ENCODE data around the gene CHST1.

CHST1 gene

DNA sequence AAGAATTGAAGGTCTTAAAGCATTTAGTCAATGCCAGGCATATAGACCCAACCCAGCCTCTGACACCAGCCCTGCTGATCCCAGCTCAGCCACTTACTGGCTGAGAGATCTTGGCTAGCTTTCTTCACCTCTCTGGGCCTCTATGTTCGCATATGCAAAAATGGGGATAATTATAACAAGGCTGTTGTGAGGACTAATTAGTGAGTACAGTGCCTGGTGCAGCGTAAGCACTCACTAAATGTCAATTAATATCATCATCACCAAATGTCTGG is 10.5 kb downstream of the CHST1 start:
- H3K4me3 ChIP-seq (ENCODE audit: low read depth in 1 of 2, low read length in 2 of 2), result no peak overlapping the region
- peaks cover 4% of the 10 kb centered on the region for H3K27me3 ChIP-seq (ENCODE audit: low read depth, low read length)
- no peaks in the 10 kb centered on the region for H3K9me3 ChIP-seq (ENCODE audit: control insufficient read depth in 1 of 2, low read length in 2 of 2)
- no peaks in the 10 kb centered on the region for H3K36me3 ChIP-seq (ENCODE audit: control insufficient read depth in 1 of 2, insufficient read depth in 2 of 2, low read length in 2 of 2)
- peaks cover 0 to 6% of the 10 kb centered on the region in 2 donors for H3K4me1 ChIP-seq (ENCODE audit: control insufficient read depth in 1 of 2, insufficient read depth in 2 of 2, low read length in 2 of 2)
- H3K27ac ChIP-seq (ENCODE audit: low read length), result no peak overlapping the region

DNA sequence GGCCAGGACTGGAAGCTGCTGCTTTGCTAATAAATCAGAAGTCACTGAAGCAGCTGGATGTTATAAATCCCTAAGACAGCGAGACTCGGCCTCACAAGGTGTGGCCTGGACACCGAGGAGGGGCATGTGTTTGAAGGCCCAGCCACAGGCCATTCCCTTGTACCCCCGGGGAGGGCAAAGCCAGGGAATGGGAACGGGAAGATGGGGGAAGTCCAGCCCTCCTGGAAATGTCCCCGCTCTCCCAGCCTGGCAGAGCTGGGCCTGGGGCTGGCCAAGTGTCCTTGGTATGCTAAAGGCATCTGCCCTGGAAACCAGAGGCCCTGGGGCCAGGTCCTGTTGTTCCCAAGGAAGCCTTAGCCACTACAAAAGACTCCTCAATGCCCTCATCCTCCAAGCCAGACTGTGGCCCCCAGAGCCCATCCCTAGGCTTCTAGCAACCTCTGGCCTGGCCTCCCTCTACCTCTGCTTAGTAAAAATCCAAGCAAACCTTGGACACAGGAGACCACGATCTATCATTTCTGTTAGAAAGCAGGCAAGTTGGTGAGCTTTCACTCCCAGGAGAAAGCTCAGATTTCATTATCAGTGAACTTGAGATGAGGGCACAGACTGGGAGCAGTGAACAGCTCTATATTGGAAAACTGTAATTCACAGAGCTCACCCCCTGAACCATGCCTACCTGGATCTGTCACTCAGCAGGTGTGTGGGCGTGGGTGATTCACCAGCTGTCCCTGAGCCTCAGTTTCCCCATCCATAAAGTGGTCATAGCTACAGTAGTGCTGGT is 11.0 kb downstream of the CHST1 start:
- H3K27ac ChIP-seq (ENCODE audit: low read length), result no peak overlapping the region
- peaks cover 1% of the 10 kb centered on the region for H3K27me3 ChIP-seq (ENCODE audit: low read depth, low read length)
- no peaks in the 10 kb centered on the region for H3K36me3 ChIP-seq (ENCODE audit: control insufficient read depth in 1 of 2, insufficient read depth in 2 of 2, low read length in 2 of 2)
- H3K9me3 ChIP-seq (ENCODE audit: control insufficient read depth in 1 of 2, low read length in 2 of 2), result no peaks in the 10 kb centered on the region
- H3K4me1 ChIP-seq (ENCODE audit: control insufficient read depth in 1 of 2, insufficient read depth in 2 of 2, low read length in 2 of 2), result peaks cover 0 to 6% of the 10 kb centered on the region in 2 donors
- no peak overlapping the region for H3K4me3 ChIP-seq (ENCODE audit: low read depth in 1 of 2, low read length in 2 of 2)

DNA sequence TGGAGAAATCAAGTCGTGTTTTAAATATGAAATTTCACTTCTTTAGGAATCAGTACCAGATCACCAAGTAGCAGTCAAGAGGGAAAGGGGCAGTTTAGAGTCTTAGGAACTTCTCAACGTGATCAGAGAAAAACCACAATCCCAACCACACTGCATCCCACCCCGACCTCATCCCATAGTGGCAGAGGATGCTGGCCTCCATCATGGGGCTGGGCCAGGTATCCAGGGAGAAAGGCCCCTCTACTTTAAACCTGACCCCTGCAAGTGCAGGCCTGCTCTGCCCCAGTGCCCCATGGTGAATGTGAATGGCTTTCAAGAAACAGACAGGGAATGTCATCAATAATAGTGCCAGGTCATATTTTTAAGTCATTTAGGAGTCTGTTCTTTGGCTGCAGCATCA is 12.1 kb downstream of the CHST1 start:
- no peaks in the 10 kb centered on the region for H3K27me3 ChIP-seq (ENCODE audit: low read depth, low read length)
- peaks cover 0 to 6% of the 10 kb centered on the region in 2 donors for H3K4me1 ChIP-seq (ENCODE audit: control insufficient read depth in 1 of 2, insufficient read depth in 2 of 2, low read length in 2 of 2)
- no peaks in the 10 kb centered on the region for H3K36me3 ChIP-seq (ENCODE audit: control insufficient read depth in 1 of 2, insufficient read depth in 2 of 2, low read length in 2 of 2)
- no peak overlapping the region for H3K27ac ChIP-seq (ENCODE audit: low read length)
- no peak overlapping the region for H3K4me3 ChIP-seq (ENCODE audit: low read depth in 1 of 2, low read length in 2 of 2)
- no peaks in the 10 kb centered on the region for H3K9me3 ChIP-seq (ENCODE audit: control insufficient read depth in 1 of 2, low read length in 2 of 2)

DNA sequence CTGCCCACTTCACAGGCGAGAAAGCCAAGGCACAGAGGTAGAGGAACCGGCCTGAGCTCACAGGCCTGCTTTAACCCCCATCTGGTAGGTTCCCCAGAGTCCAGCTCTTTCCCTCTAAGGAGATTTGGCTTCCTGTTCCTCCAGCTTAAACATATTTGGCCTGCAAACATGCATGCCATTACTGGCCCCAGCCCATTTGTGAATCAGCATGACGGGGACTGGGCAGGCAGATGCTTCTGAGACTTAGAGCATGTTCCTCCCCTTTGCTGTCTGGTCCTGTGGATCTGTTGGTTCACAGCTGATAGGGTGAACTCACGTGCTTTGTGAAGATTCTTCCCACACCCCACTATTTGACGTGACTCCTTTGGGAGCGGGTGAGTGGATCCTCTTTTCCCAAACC is 12.6 kb downstream of the CHST1 start:
- no peaks in the 10 kb centered on the region for H3K9me3 ChIP-seq (ENCODE audit: control insufficient read depth in 1 of 2, low read length in 2 of 2)
- peaks cover 0 to 6% of the 10 kb centered on the region in 2 donors for H3K4me1 ChIP-seq (ENCODE audit: control insufficient read depth in 1 of 2, insufficient read depth in 2 of 2, low read length in 2 of 2)
- no peak overlapping the region for H3K4me3 ChIP-seq (ENCODE audit: low read depth in 1 of 2, low read length in 2 of 2)
- H3K27me3 ChIP-seq (ENCODE audit: low read depth, low read length), result no peaks in the 10 kb centered on the region
- H3K27ac ChIP-seq (ENCODE audit: low read length), result no peak overlapping the region
- H3K36me3 ChIP-seq (ENCODE audit: control insufficient read depth in 1 of 2, insufficient read depth in 2 of 2, low read length in 2 of 2), result no peaks in the 10 kb centered on the region

DNA sequence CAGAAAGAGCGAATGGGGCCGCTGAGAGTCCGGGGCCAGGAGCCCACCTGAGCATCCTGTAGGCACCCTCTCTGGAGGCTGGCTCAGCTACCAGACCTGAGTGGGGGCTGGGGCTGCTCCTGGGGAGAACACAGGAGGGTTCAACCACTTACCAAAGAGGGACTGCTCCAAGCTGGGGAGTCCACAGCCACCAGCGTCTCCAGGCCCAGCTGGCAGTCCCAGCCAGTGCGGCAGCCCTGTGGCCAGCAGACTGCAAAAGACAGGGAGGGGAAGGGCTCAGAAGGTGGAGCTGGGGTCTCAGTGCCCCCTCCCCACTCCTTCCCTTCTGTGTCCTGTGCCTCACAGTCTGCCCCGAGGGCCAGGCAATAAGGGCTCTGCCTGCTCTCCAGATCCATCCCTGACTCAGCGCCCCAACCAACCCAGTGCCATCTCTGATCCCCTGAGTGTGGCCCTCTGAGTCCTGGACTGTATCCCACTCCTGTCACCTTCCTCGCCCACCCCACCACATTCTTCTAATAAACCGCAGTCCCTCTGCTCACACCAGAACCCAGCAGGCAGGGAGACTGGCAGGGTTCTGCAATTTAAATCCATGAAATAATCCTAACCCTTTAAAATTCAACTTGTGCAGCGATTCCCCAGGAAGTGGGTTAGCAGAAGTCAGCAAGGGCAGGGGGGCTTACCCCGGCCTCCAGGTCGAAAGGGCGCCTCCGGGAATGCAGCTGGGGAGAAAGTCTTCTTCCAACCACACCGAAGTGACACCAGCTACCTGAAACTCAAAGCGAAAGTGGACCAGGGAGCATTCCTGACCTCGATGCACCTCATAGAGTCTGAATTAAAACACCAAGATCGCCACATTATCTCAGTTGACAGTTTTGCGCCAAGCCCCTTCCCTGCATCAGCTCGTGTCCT is 13.3 kb downstream of the CHST1 start:
- Histone ChIP-seq H3K4me3 (ENCODE audit: low read depth in 1 of 2, low read length in 2 of 2) (no peak overlapping the region), H3K27ac (ENCODE audit: low read length) (no peak overlapping the region), H3K36me3 (ENCODE audit: control insufficient read depth in 1 of 2, insufficient read depth in 2 of 2, low read length in 2 of 2) (no peaks in the 10 kb centered on the region)

GRCh38 chr11:45651156-45651555 is 14.3 kb downstream of the CHST1 start:
- Histone ChIP-seq H3K27ac (ENCODE audit: low read length) (no peak overlapping the region), H3K4me3 (ENCODE audit: low read depth in 1 of 2, low read length in 2 of 2) (no peak overlapping the region), H3K9me3 (ENCODE audit: control insufficient read depth in 1 of 2, low read length in 2 of 2) (no peaks in the 10 kb centered on the region), H3K27me3 (ENCODE audit: low read depth, low read length) (no peaks in the 10 kb centered on the region), H3K36me3 (ENCODE audit: control insufficient read depth in 1 of 2, insufficient read depth in 2 of 2, low read length in 2 of 2) (no peaks in the 10 kb centered on the region), H3K4me1 (ENCODE audit: control insufficient read depth in 1 of 2, insufficient read depth in 2 of 2, low read length in 2 of 2) (peaks cover 0 to 6% of the 10 kb centered on the region in 2 donors)

More for the DNA sequence above, 13.3 kb downstream of the CHST1 start:
- H3K27me3 ChIP-seq (ENCODE audit: low read depth, low read length), result no peaks in the 10 kb centered on the region
- H3K9me3 ChIP-seq (ENCODE audit: control insufficient read depth in 1 of 2, low read length in 2 of 2), result no peaks in the 10 kb centered on the region
- H3K4me1 ChIP-seq (ENCODE audit: control insufficient read depth in 1 of 2, insufficient read depth in 2 of 2, low read length in 2 of 2), result peaks cover 0 to 6% of the 10 kb centered on the region in 2 donors

DNA sequence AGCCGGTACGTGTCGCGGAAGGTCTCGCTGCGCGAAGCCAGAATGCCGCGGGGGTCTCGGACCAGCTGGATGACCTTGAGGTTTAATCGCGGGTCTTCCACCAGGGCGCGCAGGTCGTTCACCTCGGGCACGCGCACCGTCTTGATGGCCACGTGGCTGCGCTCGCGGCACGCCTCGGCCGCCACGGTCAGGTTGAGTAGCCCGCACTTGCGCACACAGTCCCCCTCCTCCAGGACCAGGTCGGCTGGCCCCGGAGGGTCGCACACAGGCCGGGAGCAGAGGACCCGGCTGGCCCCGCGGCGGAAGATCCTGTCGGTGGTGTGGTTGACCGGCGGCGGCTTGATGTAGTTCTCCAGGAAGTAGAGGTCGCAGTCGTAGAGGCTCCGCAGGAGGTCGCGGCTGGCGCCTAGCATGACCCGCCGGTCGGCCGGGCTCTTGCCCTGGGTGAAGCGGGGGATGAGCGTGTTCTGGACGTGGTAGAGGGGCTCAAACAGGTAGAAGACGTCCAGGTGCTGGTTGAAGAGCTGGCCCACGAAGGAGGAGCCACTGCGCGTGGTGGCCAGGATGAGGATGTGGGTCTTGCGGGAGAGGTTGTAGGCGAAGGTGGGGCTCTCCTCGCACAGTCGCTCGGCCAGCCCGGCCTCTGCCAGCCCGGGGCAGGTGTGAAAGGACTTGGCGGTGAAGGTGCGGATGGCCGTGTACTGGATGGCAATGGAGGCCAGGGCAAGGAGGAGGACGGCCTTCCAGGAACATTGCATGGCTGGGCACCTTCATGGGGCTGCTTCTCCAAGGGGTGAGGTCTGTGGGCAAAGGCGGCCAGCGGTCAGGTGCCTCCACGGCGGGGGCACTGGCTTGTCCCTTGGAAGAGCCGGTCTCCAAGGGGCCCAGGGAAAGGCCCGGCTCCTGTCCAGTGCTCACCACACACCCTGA is 15.0 kb downstream of the CHST1 start:
- Histone ChIP-seq H3K27ac (ENCODE audit: low read length) (no peak overlapping the region), H3K9me3 (ENCODE audit: control insufficient read depth in 1 of 2, low read length in 2 of 2) (no peaks in the 10 kb centered on the region), H3K27me3 (ENCODE audit: low read depth, low read length) (no peaks in the 10 kb centered on the region), H3K4me1 (ENCODE audit: control insufficient read depth in 1 of 2, insufficient read depth in 2 of 2, low read length in 2 of 2) (peaks cover 0 to 6% of the 10 kb centered on the region in 2 donors), H3K4me3 (ENCODE audit: low read depth in 1 of 2, low read length in 2 of 2) (no peak overlapping the region), H3K36me3 (ENCODE audit: control insufficient read depth in 1 of 2, insufficient read depth in 2 of 2, low read length in 2 of 2) (no peaks in the 10 kb centered on the region)

DNA sequence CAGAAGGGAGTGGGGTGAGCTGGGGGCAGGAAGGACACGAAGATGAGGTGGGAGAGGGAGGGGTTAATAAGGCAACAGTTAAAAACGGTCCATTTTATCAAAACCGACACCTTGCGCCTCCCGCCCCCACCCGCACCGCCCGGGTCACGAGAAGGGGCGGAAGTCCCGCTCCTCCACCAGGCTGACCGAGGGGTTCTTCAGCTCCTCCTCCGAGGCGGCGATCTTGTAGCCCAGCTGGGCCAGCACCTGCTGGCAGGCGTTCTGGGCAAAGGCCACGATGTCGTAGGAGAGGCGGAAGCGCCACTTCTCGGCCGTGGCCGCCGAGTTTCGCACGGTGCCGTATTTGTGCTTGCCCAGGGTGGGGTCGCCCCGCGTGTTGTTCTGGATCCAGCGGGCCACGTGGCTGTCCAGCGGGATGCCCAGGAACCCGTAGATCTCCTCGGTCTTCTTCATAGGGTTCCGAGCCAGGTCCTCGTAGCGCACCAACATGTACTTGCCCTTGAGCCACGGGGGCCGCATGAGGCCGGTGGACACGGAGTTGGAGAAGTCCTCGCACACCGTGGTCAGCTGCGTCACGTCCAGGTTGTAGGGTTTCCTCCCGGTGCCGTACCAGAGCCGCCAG is 15.8 kb downstream of the CHST1 start:
- H3K27me3 ChIP-seq (ENCODE audit: low read depth, low read length), result no peaks in the 10 kb centered on the region

GRCh38 chr11:45648931-45649330 is 16.5 kb downstream of the CHST1 start:
- no peaks in the 10 kb centered on the region for H3K4me1 ChIP-seq (ENCODE audit: control insufficient read depth in 1 of 2, insufficient read depth in 2 of 2, low read length in 2 of 2)
- no peaks in the 10 kb centered on the region for H3K9me3 ChIP-seq (ENCODE audit: control insufficient read depth in 1 of 2, low read length in 2 of 2)
- no peak overlapping the region for H3K27ac ChIP-seq (ENCODE audit: low read length)
- H3K36me3 ChIP-seq (ENCODE audit: control insufficient read depth in 1 of 2, insufficient read depth in 2 of 2, low read length in 2 of 2), result no peaks in the 10 kb centered on the region
- no peaks in the 10 kb centered on the region for H3K27me3 ChIP-seq (ENCODE audit: low read depth, low read length)
- no peak overlapping the region for H3K4me3 ChIP-seq (ENCODE audit: low read depth in 1 of 2, low read length in 2 of 2)

More for the DNA sequence above, 15.8 kb downstream of the CHST1 start:
- no peaks in the 10 kb centered on the region for H3K9me3 ChIP-seq (ENCODE audit: control insufficient read depth in 1 of 2, low read length in 2 of 2)
- no peaks in the 10 kb centered on the region for H3K36me3 ChIP-seq (ENCODE audit: control insufficient read depth in 1 of 2, insufficient read depth in 2 of 2, low read length in 2 of 2)
- H3K4me3 ChIP-seq (ENCODE audit: low read depth in 1 of 2, low read length in 2 of 2), result no peak overlapping the region
- no peak overlapping the region for H3K27ac ChIP-seq (ENCODE audit: low read length)
- peaks cover 0 to under 1% of the 10 kb centered on the region in 2 donors for H3K4me1 ChIP-seq (ENCODE audit: control insufficient read depth in 1 of 2, insufficient read depth in 2 of 2, low read length in 2 of 2)

- Histone ChIP-seq H3K27ac (ENCODE audit: low read length) (no peak overlapping the region), H3K4me1 (ENCODE audit: control insufficient read depth in 1 of 2, insufficient read depth in 2 of 2, low read length in 2 of 2) (no peaks in the 10 kb centered on the region), H3K27me3 (ENCODE audit: low read depth, low read length) (no peaks in the 10 kb centered on the region), H3K4me3 (ENCODE audit: low read depth in 1 of 2, low read length in 2 of 2) (no peak overlapping the region), H3K9me3 (ENCODE audit: control insufficient read depth in 1 of 2, low read length in 2 of 2) (no peaks in the 10 kb centered on the region), H3K36me3 (ENCODE audit: control insufficient read depth in 1 of 2, insufficient read depth in 2 of 2, low read length in 2 of 2) (no peaks in the 10 kb centered on the region)
Measured at GRCh38 chr11:45647786-45648185, 17.6 kb downstream of the CHST1 start.

Data from muscle layer of duodenum (tissue), 2 donors.